Loucy (cell line): ENCODE results near the gene PLXNA2.

Experiments
- H2AFZ ChIP-seq: fragments of 200-600 bp; sonication (generic); 2 replicates; pipeline ENCODE4 v1.6.0; 2016; ENCODE audit warnings: antibody characterized with exemption, mild to moderate bottlenecking, low read length, moderate library complexity
- H3F3A ChIP-seq: fragments of 200-600 bp; 2 replicates; pipeline ENCODE4 v1.6.0; 2016; ENCODE audit warnings: antibody characterized with exemption, low read depth, mild to moderate bottlenecking
- H3K27me3 ChIP-seq: fragments of 200-600 bp; sonication (generic); 2 replicates; pipeline ENCODE4 v1.6.1; 2014; ENCODE audit warnings: low read length, mild to moderate bottlenecking; ENCODE audit not compliant: insufficient read depth, poor library complexity, severe bottlenecking
- H3K36me3 ChIP-seq: fragments of 200-600 bp; sonication (generic); 2 replicates; pipeline ENCODE4 v1.6.1; 2016; ENCODE audit warnings: low read length; ENCODE audit not compliant: insufficient read depth
- H3K4me1 ChIP-seq: fragments of 200-600 bp; sonication (generic); 2 replicates; pipeline ENCODE4 v1.5.1; 2014; ENCODE audit warnings: low read length, mild to moderate bottlenecking; ENCODE audit not compliant: insufficient read depth, poor library complexity, severe bottlenecking
- H3K4me2 ChIP-seq: fragments of 200-600 bp; sonication (generic); 2 replicates; pipeline ENCODE4 v1.6.0; 2014; ENCODE audit warnings: antibody characterized with exemption, low read length, low read depth, mild to moderate bottlenecking; ENCODE audit not compliant: poor library complexity, severe bottlenecking
- H3K4me3 ChIP-seq: fragments of 200-600 bp; sonication (generic); 2 replicates; pipeline ENCODE4 v1.5.1; 2014; ENCODE audit warnings: low read length, mild to moderate bottlenecking, mixed read lengths; ENCODE audit not compliant: poor library complexity, severe bottlenecking
- H3K79me2 ChIP-seq: fragments of 200-600 bp; sonication (generic); 2 replicates; pipeline ENCODE4 v1.6.1; 2014; ENCODE audit warnings: low read length; ENCODE audit not compliant: insufficient read depth
- H3K9ac ChIP-seq: fragments of 200-600 bp; sonication (generic); 2 replicates; pipeline ENCODE4 v1.6.0; 2014; ENCODE audit warnings: mild to moderate bottlenecking, low read depth, low read length, moderate library complexity; ENCODE audit not compliant: poor library complexity, severe bottlenecking
- H3K9me2 ChIP-seq: fragments of 200-600 bp; sonication (generic); replicated peaks from 2 replicates; pipeline ENCODE4 v1.6.1; 2016; ENCODE audit warnings: low read depth, low read length, mixed read lengths
- H3K9me3 ChIP-seq: fragments of 200-600 bp; sonication (generic); 2 replicates; pipeline ENCODE4 v1.6.1; 2014; ENCODE audit warnings: mild to moderate bottlenecking, antibody characterized with exemption, low read length, low read depth; ENCODE audit not compliant: insufficient read depth
- H4K20me1 ChIP-seq: fragments of 200-600 bp; sonication (generic); 2 replicates; pipeline ENCODE4 v1.6.0; 2014; ENCODE audit warnings: antibody characterized with exemption, low read length, mild to moderate bottlenecking; ENCODE audit not compliant: insufficient read depth, poor library complexity, severe bottlenecking
- CTCF ChIP-seq: fragments of 200-600 bp; sonication (generic); conservative IDR thresholded peaks from 2 replicates; pipeline ENCODE4 v1.5.1; 2014; ENCODE audit warnings: mild to moderate bottlenecking, antibody characterized with exemption, low read length
- EZH2phosphoT487 ChIP-seq: fragments of 200-600 bp; IDR thresholded peaks from 2 replicates; pipeline ENCODE4 v1.6.1; 2018; ENCODE audit warnings: antibody characterized with exemption, mild to moderate bottlenecking, moderate library complexity, borderline replicate concordance

The PLXNA2 gene

DNA sequence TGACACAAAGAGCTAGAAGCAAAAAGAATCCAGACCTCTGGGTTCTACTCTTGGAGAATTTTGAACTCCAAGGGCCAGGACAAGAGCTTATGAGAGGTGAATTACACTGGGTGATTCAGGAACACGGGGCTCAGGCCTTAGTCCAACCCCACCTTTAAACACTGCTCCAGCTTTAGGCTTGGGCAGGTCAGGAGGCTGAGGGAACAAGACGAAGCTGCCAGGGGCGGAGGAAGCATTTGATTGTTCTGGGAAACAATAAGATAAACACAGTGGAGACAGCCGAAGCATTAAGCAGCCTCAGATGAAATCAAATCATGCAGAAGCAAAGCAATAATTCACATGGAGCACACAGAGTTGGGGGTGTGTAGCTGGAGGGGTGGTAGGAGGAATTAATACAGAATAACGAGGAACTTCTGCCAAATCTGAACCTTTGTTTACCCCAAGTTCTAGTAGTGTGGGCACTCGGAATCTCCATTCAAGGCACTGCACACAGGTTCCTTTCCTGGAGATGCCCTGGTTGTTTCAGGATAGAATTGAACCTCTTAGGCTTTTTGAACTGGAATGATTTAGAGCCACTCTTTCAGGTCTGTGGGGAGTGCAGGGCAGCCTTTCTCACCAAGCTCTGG, 93.2 kb downstream of the PLXNA2 start:
- H3K9me2 ChIP-seq, result no peaks in the 10 kb centered on the region
- H2AFZ ChIP-seq, result no peak overlapping the region
- no peaks in the 10 kb centered on the region for H3K9me3 ChIP-seq
- H3K27me3 ChIP-seq, result no peaks in the 10 kb centered on the region
- H3K9ac ChIP-seq, result no peak overlapping the region
- no peaks in the 10 kb centered on the region for H3K36me3 ChIP-seq
- H3K4me1 ChIP-seq, result no peaks in the 10 kb centered on the region
- no peaks in the 10 kb centered on the region for H4K20me1 ChIP-seq
- no peak for TF ChIP-seq CTCF
- no peak for TF ChIP-seq EZH2phosphoT487
- no peaks in the 10 kb centered on the region for H3F3A ChIP-seq
- H3K4me3 ChIP-seq, result no peak overlapping the region
- no peak overlapping the region for H3K4me2 ChIP-seq
- no peaks in the 10 kb centered on the region for H3K79me2 ChIP-seq

DNA sequence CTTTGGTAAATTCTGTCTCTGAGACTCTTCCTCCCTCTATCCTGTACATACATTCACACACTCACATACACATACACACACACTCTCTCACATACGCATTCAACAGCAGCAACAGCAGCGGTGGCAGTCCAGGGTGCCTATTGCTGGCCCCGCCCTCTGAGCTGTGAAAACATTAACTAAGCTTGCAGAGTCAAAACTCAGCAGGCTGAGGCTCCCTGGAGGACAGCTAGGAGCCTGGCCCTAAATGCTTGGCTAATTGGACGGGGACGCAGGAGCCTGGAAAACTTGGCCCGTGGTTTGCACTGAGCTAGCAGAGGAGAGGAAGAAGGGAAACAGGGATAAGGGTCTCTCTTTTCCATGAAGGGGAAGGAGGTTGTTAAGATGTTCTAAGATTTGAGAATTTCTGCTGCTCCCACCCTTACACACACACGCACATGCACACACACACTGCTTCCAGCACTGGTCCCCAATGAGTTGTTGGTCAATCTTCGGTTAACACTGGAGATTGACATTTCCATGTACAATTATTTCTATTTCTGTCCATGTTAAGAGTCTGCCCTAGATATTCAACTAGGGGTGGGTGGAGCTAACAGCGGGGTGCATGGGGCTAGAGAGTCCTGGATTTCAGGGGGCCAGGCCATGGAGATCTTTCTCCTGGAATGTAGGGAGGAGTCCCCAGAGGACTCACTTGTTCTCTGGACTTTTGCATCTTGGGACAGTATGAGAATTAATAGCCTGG, 94.2 kb downstream of the PLXNA2 start:
- Histone ChIP-seq H3K4me2 (no peak overlapping the region), H3K27me3 (no peaks in the 10 kb centered on the region), H3F3A (no peaks in the 10 kb centered on the region), H3K9me2 (no peaks in the 10 kb centered on the region), H3K79me2 (no peaks in the 10 kb centered on the region), H3K4me3 (no peak overlapping the region), H3K36me3 (no peaks in the 10 kb centered on the region), H3K4me1 (no peaks in the 10 kb centered on the region), H4K20me1 (no peaks in the 10 kb centered on the region), H2AFZ (no peak overlapping the region), H3K9ac (no peak overlapping the region), H3K9me3 (no peaks in the 10 kb centered on the region)
- no peak for TF ChIP-seq CTCF
- TF ChIP-seq EZH2phosphoT487, result no peak

DNA sequence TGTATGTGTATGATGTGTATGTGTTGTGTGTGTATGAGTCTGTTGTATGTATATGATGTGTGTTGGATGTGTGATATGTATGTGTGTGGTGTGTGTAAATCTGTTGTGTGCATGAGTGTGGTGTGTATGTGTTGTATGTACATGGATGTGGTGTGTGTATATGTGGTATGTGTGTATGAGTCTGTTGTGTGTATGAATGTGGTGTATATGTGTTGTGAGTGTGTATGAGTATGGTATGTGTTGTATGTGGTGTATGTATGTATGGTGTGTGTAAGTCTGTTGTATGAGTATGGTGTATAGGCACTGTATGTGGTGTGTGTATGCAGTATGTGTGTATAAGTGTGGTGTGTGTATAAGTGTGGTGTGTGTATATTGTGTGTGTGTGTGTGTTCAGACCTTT, 95.0 kb downstream of the PLXNA2 start:
- Histone ChIP-seq H3K36me3 (no peaks in the 10 kb centered on the region), H3K9me2 (no peaks in the 10 kb centered on the region), H3K27me3 (no peaks in the 10 kb centered on the region), H3K4me3 (no peak overlapping the region), H3K79me2 (no peaks in the 10 kb centered on the region), H3K9me3 (no peaks in the 10 kb centered on the region), H4K20me1 (no peaks in the 10 kb centered on the region), H3K9ac (no peak overlapping the region), H3F3A (no peaks in the 10 kb centered on the region), H2AFZ (no peak overlapping the region), H3K4me1 (no peaks in the 10 kb centered on the region), H3K4me2 (no peak overlapping the region)
- TF ChIP-seq EZH2phosphoT487, result no peak
- no peak for TF ChIP-seq CTCF
